ENCODE results near the gene OR2A14.
"Not testable (repeated sequence)": the region's sequence is repeated elsewhere in the genome, so short reads cannot be mapped to it uniquely, and the experiment has no call there.

Gene OR2A14

DNA sequence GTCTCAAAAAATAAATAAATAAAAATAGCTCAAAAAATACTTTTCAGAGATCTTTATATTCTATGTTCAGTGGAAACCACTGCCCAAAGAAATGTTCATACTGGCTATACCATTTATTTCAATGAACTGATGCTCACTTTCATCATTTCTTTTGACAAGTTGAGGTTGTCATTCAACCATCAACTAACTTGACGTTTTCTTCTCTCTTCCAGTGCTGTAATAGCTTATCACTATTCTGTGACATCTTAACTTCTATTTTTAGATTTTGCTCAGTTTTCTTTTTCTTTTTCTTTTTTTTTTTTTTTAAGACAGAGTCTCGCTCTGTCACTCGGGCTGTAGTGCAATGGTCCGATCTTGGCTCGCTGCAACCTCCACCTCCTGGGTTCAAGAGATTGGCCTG lies 51.6 kb downstream of the OR2A14 start:
- Histone ChIP-seq H3K27me3 (ENCODE audit: insufficient read depth, low read length) (no peaks in the 10 kb centered on the region), H3K36me3 (ENCODE audit: insufficient read depth, low read length) (no peaks in the 10 kb centered on the region), H3K4me1 (ENCODE audit: insufficient read depth, low read length) (no peaks in the 10 kb centered on the region), H3K4me3 (ENCODE audit: low read length) (no peak overlapping the region), H2AFZ (ENCODE audit: low read depth, low read length) (no peak overlapping the region), H3K9me3 (ENCODE audit: low read length) (no peaks in the 10 kb centered on the region)

- not testable (repeated sequence) for H3K27me3 ChIP-seq (ENCODE audit: insufficient read depth, low read length); H2AFZ ChIP-seq (ENCODE audit: low read depth, low read length); H3K4me3 ChIP-seq (ENCODE audit: low read length); H3K9me3 ChIP-seq (ENCODE audit: low read length); H3K36me3 ChIP-seq (ENCODE audit: insufficient read depth, low read length); H3K4me1 ChIP-seq (ENCODE audit: insufficient read depth, low read length)
Measured at GRCh38 chr7:144178380-144179164, 55.6 kb downstream of the OR2A14 start.

GRCh38 chr7:144179165-144179479 lies 56.1 kb downstream of the OR2A14 start:
- not testable (repeated sequence) for H3K9me3 ChIP-seq (ENCODE audit: low read length); H3K4me3 ChIP-seq (ENCODE audit: low read length); H3K4me1 ChIP-seq (ENCODE audit: insufficient read depth, low read length); H3K36me3 ChIP-seq (ENCODE audit: insufficient read depth, low read length); H3K27me3 ChIP-seq (ENCODE audit: insufficient read depth, low read length); H2AFZ ChIP-seq (ENCODE audit: low read depth, low read length)
